Stimulated activated CD4-positive, alpha-beta T cell treated with anti-CD3 and anti-CD28 coated beads, Interleukin-15, amount 100 ng/mL, for 1 hour (primary cell): ENCODE measurements around the gene NUDT1.

Source experiments
- DNase-seq, 2 donors: peaks; one replicate each; pipeline ENCODE4 v3.0.0-alpha.2; 2020; ENCODE audit warnings: low read depth in 1 of 2, low spot score in 1 of 2

NUDT1 gene

GRCh38 chr7:2224491-2224928, 17.5 kb upstream of the NUDT1 start:
- no peak for DNase-seq

GRCh38 chr7:2224934-2225333, 17.1 kb upstream of the NUDT1 start:
- DNase-seq, result no peak

GRCh38 chr7:2225336-2225735, 16.7 kb upstream of the NUDT1 start:
- no peak for DNase-seq

- no peak for DNase-seq
These were observed 16.2 kb upstream of the NUDT1 start for GRCh38 chr7:2225830-2226229.

- no peak for DNase-seq
These were observed 14.3 kb upstream of the NUDT1 start for GRCh38 chr7:2227699-2228098.

- DNase-seq, result no peak
These were observed 13.1 kb upstream of the NUDT1 start for GRCh38 chr7:2228921-2229320.

GRCh38 chr7:2229467-2229866, 12.6 kb upstream of the NUDT1 start:
- DNase-seq, result no peak

GRCh38 chr7:2230226-2230625, 11.8 kb upstream of the NUDT1 start:
- DNase-seq, result no peak

GRCh38 chr7:2230882-2231281, 11.1 kb upstream of the NUDT1 start:
- no peak for DNase-seq

GRCh38 chr7:2231992-2232765, 9.8 kb upstream of the NUDT1 start:
- DNase-seq, result no peak

- peak; percentile 75 to 76 for DNase-seq
These were observed 9.1 kb upstream of the NUDT1 start, which contains the start of gene MAD1L1 for GRCh38 chr7:2232766-2233520. MAD1L1 (minus strand) TSS chr7:2232945; CDS start chr7:2230133, 2,812 bp downstream.

GRCh38 chr7:2233926-2234325, 8.1 kb upstream of the NUDT1 start:
- DNase-seq, result no peak

- no peak for DNase-seq
These were observed 4.9 kb upstream of the NUDT1 start for GRCh38 chr7:2237109-2237602.

GRCh38 chr7:2239242-2239641, 2.8 kb upstream of the NUDT1 start:
- no peak for DNase-seq

GRCh38 chr7:2242541-2243429, 759 bp downstream of the NUDT1 start:
- no peak for DNase-seq

GRCh38 chr7:2243458-2243857, 1.4 kb downstream of the NUDT1 start:
- DNase-seq, result no peak

GRCh38 chr7:2244404-2244995, 2.5 kb downstream of the NUDT1 start:
- no peak for DNase-seq

- DNase-seq, result no peak
These were observed 4.1 kb downstream of the NUDT1 start for GRCh38 chr7:2245883-2246675.

- DNase-seq, result peak in 1 of 2 donors; percentile 11
These were observed 5.3 kb downstream of the NUDT1 start for GRCh38 chr7:2247141-2247995.
